A673 (cell line): ENCODE results near the gene LYPLA2. TPM values are rescaled to one million over a fixed set of nuclear protein-coding genes. Genes with fewer than 3 reads are reported as not detected.

Experiments used
- BruUV-seq: library from RNA; stranded (reverse); fragments of 400-500 nt; replicated peaks from 2 replicates; lab custom pipeline; 2021; lab: Mats Ljungman, UMichigan
- CTCF ChIA-PET: fragments of 300-600 bp; sonication (Branson Sonifier 250); formaldehyde crosslinking; loops from one replicate; lab custom pipeline; 2022; ENCODE audit warnings: antibody characterized with exemption; lab: Charles Lee
- POLR2A ChIA-PET: fragments of 300-600 bp; sonication (Branson Sonifier 250); formaldehyde crosslinking; loops from one replicate; lab custom pipeline; 2022; ENCODE audit warnings: antibody characterized with exemption; ENCODE audit not compliant: low non-redundant PET; lab: Charles Lee
- DNase-seq: peaks from one replicate; pipeline ENCODE4 v3.0.0-alpha.2; 2015; ENCODE audit warnings: low spot score
- H3K27ac ChIP-seq: fragments of 200-600 bp; sonication (generic); 2 replicates; pipeline ENCODE4 v1.5.1; 2016; ENCODE audit warnings: mixed run types, low read depth, mild to moderate bottlenecking, mixed read lengths, antibody characterized with exemption, low read length; ENCODE audit not compliant: poor library complexity, severe bottlenecking
- H3K27me3 ChIP-seq: fragments of 200-600 bp; sonication (generic); replicated peaks from 2 replicates; pipeline ENCODE4 v1.6.1; 2017; ENCODE audit warnings: mixed run types, low read depth, mild to moderate bottlenecking, mixed read lengths, antibody characterized with exemption, low read length; ENCODE audit not compliant: insufficient read depth, poor library complexity
- H3K36me3 ChIP-seq: fragments of 200-600 bp; sonication (generic); 2 replicates; pipeline ENCODE4 v1.6.1; 2016; ENCODE audit warnings: mixed run types, mild to moderate bottlenecking, mixed read lengths, antibody characterized with exemption, low read length; ENCODE audit not compliant: insufficient read depth, poor library complexity, severe bottlenecking
- H3K4me1 ChIP-seq: fragments of 200-600 bp; sonication (generic); 2 replicates; pipeline ENCODE4 v1.6.1; 2017; ENCODE audit warnings: mixed run types, mild to moderate bottlenecking, mixed read lengths, antibody characterized with exemption, low read length; ENCODE audit not compliant: insufficient read depth, poor library complexity, severe bottlenecking
- H3K4me3 ChIP-seq: fragments of 200-600 bp; sonication (generic); 2 replicates; pipeline ENCODE4 v1.5.1; 2016; ENCODE audit warnings: low read depth, mixed run types, mild to moderate bottlenecking, mixed read lengths, low read length; ENCODE audit not compliant: poor library complexity, severe bottlenecking
- H3K9me3 ChIP-seq: fragments of 200-600 bp; sonication (generic); 2 replicates; pipeline ENCODE4 v1.6.1; 2016; ENCODE audit warnings: mixed run types, low read depth, mild to moderate bottlenecking, mixed read lengths, antibody characterized with exemption, low read length; ENCODE audit not compliant: poor library complexity, severe bottlenecking
- CTCF ChIP-seq: fragments of 300-800, 200-600 bp; sonication (generic); conservative IDR thresholded peaks from 2 replicates; pipeline ENCODE4 v1.5.1; 2017; ENCODE audit warnings: low read depth, mild to moderate bottlenecking, antibody characterized with exemption, low read length, moderate library complexity, mixed read lengths
- EZH2 ChIP-seq: fragments of 200-600 bp; sonication (generic); IDR thresholded peaks from 2 replicates; pipeline ENCODE4 v1.6.1; 2017; ENCODE audit warnings: borderline replicate concordance, low read depth, mild to moderate bottlenecking, mixed read lengths, antibody characterized with exemption, low read length; ENCODE audit not compliant: poor library complexity, severe bottlenecking
- intact Hi-C: fragments of 100-400 bp; cut with micrococcal nuclease; formaldehyde crosslinking; loops from one replicate; pipeline ENCODE4 v1.10.0; 2022; ENCODE audit not compliant: unreplicated experiment
- total RNA-seq: library from RNA; stranded (reverse); gene quantifications from 2 replicates; pipeline ENCODE4 v1.2.3, GENCODE V29; 2021

Gene LYPLA2
- total RNA-seq, 1 experiment from 2014 or later = 66.2 TPM

- no peaks in the 10 kb centered on the region for H3K36me3 ChIP-seq
- DNase-seq = no peak
- no peak for TF ChIP-seq CTCF
- no peak for TF ChIP-seq EZH2
- no peaks in the 10 kb centered on the region for H3K27me3 ChIP-seq
- intact Hi-C loops = no loop called here
- no TSS peak for BruUV-seq
- no peaks in the 10 kb centered on the region for H3K9me3 ChIP-seq
- no peak overlapping the region for H3K4me3 ChIP-seq
- CTCF ChIA-PET = interaction anchor here (1.0 kb wide), 1 partner anchor 103 kb away, joined by 3 read pairs; no protein-coding TSS in a partner anchor
- no peak overlapping the region for H3K27ac ChIP-seq
- H3K4me1 ChIP-seq = no peaks in the 10 kb centered on the region
- POLR2A ChIA-PET = interaction anchor here (0.6 kb wide), 1 partner anchor 764 kb away, joined by 12 read pairs; no protein-coding TSS in a partner anchor
These were observed 23.1 kb downstream of the LYPLA2 start for GRCh38 chr1:23814016-23814415.

GRCh38 chr1:23816361-23816760 lies 25.4 kb downstream of the LYPLA2 start:
- H3K27ac ChIP-seq = no peak overlapping the region
- no TSS peak for BruUV-seq
- no peak for DNase-seq
- no peak overlapping the region for H3K4me3 ChIP-seq
- POLR2A ChIA-PET = no interaction called here
- intact Hi-C loops = no loop called here
- H3K27me3 ChIP-seq = no peaks in the 10 kb centered on the region
- CTCF ChIA-PET = no interaction called here
- TF ChIP-seq EZH2 (no peak), CTCF (no peak)
- no peaks in the 10 kb centered on the region for H3K9me3 ChIP-seq
- H3K4me1 ChIP-seq = no peaks in the 10 kb centered on the region
- no peaks in the 10 kb centered on the region for H3K36me3 ChIP-seq

- BruUV-seq = no TSS peak
- no peaks in the 10 kb centered on the region for H3K36me3 ChIP-seq
- no peak for TF ChIP-seq EZH2
- TF ChIP-seq CTCF = no peak
- no peaks in the 10 kb centered on the region for H3K4me1 ChIP-seq
- H3K27me3 ChIP-seq = no peaks in the 10 kb centered on the region
- intact Hi-C loops = no loop called here
- no peak overlapping the region for H3K4me3 ChIP-seq
- ChIA-PET POLR2A (no interaction called here), CTCF (no interaction called here)
- H3K27ac ChIP-seq = no peak overlapping the region
- no peaks in the 10 kb centered on the region for H3K9me3 ChIP-seq
- no peak for DNase-seq
These were observed 26.0 kb downstream of the LYPLA2 start for GRCh38 chr1:23816906-23817305.
